Measurements from ENCODE around the gene USP7. TPM values are rescaled to one million over a fixed set of nuclear protein-coding genes. Genes with fewer than 3 reads are reported as not detected.

Gene USP7
- polyA plus RNA-seq, 2 of the 4 experiments (the other 2 are of a cell fraction) = 39.6 to 65.9 TPM

DNA sequence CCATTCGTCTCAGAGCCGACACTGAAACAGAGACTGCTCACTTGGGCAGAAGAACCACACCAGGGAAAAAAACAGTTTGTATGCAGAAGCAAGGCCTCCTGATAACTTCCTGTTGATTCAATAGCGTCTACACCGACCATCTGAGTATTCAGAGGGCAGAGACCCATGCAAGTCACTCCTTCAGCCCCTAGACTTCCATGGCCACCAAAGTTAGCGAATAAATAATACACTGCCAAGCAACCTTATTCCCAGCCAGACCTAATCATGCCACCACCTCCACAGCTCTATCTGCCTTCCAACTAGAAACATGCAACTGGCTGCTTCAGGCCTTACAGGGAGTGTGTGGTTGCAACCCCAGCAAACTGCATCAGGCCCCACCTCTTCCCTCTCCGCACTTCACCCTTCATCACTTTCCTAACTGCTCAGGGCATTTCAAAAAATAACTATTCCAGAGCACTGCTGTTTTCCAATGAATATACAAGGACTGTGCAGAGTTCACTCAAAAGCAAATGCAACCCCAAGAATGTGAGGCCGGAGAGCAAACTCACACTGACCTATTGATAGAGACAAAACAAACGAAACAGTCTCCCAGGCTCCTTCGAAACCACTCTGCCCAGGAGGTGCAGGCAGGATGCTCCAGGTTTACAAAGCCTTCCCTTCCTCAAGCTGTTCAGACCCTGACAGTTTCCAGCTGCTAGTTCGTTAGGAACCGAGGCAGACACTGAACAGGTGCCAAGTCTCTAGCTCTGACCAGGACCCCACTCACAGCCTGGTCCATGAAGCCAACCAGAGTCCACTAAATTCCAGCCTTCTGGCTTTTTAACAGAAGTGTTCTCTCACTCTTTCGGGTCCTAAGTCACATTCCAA lies 3.6 kb downstream of the USP7 start:
- POLR2A ChIA-PET = interaction anchor here (1.0 kb wide), 1 partner anchor 91 kb away, joined by 7 read pairs; the partner anchor contains the start of gene CARHSP1
- no peak for FAIRE-seq
- H3K4me1 ChIP-seq = peaks cover 58% of the 10 kb centered on the region
- no peak overlapping the region for H3K4me3 ChIP-seq
- H3K4me2 ChIP-seq = peak overlapping the region; percentile 98
- no peak for DNase-seq (ENCODE audit: low read depth in 1 of 2, low spot score in 1 of 2)
- ATAC-seq = peak in 1 of 2 experiments; percentile 4; a peak in 1 of 6 replicates
- no peak overlapping the region for H3K27ac ChIP-seq
- CTCF ChIA-PET = interaction anchor here (1.2 to 1.7 kb wide), 7 partner anchors 12 to 178 kb away, joined by 3 to 8 read pairs (median 3); no protein-coding TSS in a partner anchor
- TF ChIP-seq ATOH8 (CRISPR knock-in tag; IDR thresholded peaks at IDR 0.05; ENCODE audit: low read depth) (no peak), GATA3 (IDR thresholded peaks at IDR 0.05; ENCODE audit: borderline replicate concordance) (no peak), PBX3 (IDR thresholded peaks at IDR 0.05) (no peak), CBX2 (IDR thresholded peaks at IDR 0.05; ENCODE audit: borderline replicate concordance, low read depth) (no peak), HES2 (IDR thresholded peaks at IDR 0.05) (no peak), RARB (CRISPR knock-in tag; IDR thresholded peaks at IDR 0.05) (no peak), HOXB13 (CRISPR knock-in tag; IDR thresholded peaks at IDR 0.05; ENCODE audit: low read depth) (no peak), SREBF2 (IDR thresholded peaks at IDR 0.05) (no peak), NFE2L2 (conservative IDR thresholded peaks at IDR 0.05; ENCODE audit: low read length) (no peak), ZSCAN20 (CRISPR knock-in tag; IDR thresholded peaks at IDR 0.05) (no peak), HOXB5 (CRISPR knock-in tag; IDR thresholded peaks at IDR 0.05) (no peak)
- H3K9me3 ChIP-seq = no peaks in the 10 kb centered on the region
- 51% methylated on average over 12 of the region's 12 CpGs for WGBS (ENCODE audit: missing lambda C conversion rate)

DNA sequence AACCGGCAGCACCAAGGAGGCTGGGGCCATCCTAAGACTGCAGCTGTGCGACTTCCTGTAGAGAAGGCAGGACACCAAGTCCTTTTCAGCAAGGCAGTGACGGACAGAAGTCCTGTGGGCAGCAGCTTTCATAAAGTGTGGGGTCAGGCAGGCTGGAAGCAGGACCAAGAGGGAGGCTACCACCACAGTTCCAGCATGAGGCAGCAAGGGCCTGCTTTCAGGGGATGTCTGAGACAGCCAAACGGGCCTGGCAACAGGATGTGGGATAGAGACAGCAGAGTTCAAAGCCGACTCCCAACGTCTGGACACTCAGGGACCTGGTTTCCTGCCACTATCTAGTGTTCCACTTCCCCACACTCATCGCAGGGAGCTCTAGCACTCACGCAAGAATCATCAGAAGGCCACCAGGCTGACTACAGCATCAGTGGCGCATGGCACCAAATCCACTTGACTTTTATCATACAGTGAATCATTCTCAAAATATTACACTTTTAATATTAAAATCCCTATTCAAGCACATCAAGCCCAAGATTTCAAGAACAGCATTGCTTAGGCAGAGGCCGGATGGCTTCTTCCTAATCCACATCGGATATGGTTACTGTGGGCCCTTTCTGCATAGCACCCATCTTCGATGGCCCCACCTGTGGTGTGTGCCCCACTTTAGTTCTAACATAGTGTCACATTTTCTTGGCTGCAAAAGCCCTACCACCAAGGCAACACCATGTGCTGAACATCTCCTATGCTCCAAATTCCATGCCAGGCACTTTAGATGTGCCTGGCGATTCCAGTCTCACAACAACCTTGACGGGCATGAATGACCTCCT lies 5.2 kb downstream of the USP7 start:
- FAIRE-seq = no peak
- CTCF ChIA-PET = interaction anchor here (1.0 to 1.3 kb wide), 6 partner anchors 11 to 179 kb away, joined by 3 to 4 read pairs (median 3); no protein-coding TSS in a partner anchor
- 75% methylated on average over 14 of the region's 14 CpGs for WGBS (ENCODE audit: missing lambda C conversion rate)
- Histone ChIP-seq H3K4me1 (peaks cover 58% of the 10 kb centered on the region), H3K4me2 (peak overlapping the region; percentile 8; the same call in 2 of the 3 replicates), H3K9me3 (no peaks in the 10 kb centered on the region), H3K4me3 (no peak overlapping the region), H3K27ac (peak overlapping the region in 1 of 2 experiments; percentile 20; a peak in 2 of 6 replicates)
- peak in 1 of 2 experiments; percentile 33; a peak in 3 of 6 replicates for ATAC-seq
- POLR2A ChIA-PET = no interaction called here
- TF ChIP-seq NFE2L2 (conservative IDR thresholded peaks at IDR 0.05; ENCODE audit: low read length) (no peak), HOXA7 (CRISPR knock-in tag; IDR thresholded peaks at IDR 0.05) (no peak), CHD4 (IDR thresholded peaks at IDR 0.05; ENCODE audit: borderline replicate concordance) (no peak), GATA3 (IDR thresholded peaks at IDR 0.05; ENCODE audit: borderline replicate concordance) (no peak), MAX (IDR thresholded peaks at IDR 0.05) (no peak), ZFP36 (IDR thresholded peaks at IDR 0.05; ENCODE audit: borderline replicate concordance, partially characterized antibody) (no peak), FOSB (CRISPR knock-in tag; IDR thresholded peaks at IDR 0.05) (no peak)
- TF ChIP-seq, protein P1, sequence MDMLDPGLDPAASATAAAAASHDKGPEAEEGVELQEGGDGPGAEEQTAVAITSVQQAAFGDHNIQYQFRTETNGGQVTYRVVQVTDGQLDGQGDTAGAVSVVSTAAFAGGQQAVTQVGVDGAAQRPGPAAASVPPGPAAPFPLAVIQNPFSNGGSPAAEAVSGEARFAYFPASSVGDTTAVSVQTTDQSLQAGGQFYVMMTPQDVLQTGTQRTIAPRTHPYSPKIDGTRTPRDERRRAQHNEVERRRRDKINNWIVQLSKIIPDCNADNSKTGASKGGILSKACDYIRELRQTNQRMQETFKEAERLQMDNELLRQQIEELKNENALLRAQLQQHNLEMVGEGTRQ (IDR thresholded peaks at IDR 0.05) = no peak
- no peak for DNase-seq (ENCODE audit: low read depth in 1 of 2, low spot score in 1 of 2)

Data from A549 (cell line).